A375 (cell line): ENCODE measurements around the gene IGF2R. TPM values are rescaled to one million over a fixed set of nuclear protein-coding genes. Genes with fewer than 3 reads are reported as not detected.

Experiments
- total RNA-seq: library from RNA; depleted of rRNA; stranded (reverse); fragments of >200 nt; shearing (Covaris generic); gene quantifications from 2 replicates; pipeline ENCODE4 v1.2.3, GENCODE V29; 2014; rRNA removed

Gene IGF2R
- total RNA-seq, result 33.0 and 40.7 TPM in 2 replicates

DNA sequence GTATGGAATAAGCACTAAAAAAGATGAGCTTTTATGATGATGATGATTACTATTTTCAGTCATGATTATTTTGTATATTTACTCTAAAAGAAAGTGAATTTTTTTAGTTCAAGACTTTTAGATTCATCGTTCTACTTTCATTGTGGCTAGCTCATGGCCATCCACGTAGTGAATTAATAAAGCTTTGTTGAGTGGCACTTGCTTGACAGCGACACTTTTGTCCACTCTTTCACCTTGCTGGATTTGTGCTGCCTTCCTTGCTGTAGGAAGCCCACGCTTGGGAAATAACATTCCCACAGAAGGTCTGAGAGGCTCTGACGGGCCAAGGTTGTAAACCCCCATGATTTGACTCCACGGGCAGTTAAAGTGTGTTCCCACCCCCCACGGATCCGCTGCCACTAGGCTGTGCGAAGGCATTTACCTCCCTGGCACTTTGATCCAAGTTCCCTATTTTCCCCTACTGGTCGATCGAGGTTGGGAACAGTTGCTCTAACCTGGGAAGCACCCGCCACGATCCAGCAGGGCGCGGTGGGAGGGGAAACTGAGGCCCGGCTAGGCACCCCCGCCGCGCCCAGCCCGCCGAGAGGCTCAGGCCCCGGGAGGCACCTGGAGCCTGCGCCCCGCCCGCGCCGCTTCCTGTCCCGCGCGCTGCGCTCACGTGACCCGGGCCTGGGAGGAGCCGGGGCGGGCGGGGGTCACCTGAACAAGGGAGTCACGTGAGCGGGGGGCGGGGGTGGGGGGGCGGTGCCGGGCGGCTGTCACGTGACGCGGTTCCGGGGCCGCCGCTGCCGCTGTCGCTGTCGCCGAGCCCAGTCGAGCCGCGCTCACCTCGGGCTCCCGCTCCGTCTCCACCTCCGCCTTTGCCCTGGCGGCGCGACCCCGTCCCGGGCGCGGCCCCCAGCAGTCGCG lies at the start of gene IGF2R:
Gene IGF2R (plus strand): TSS at position 788 of the 909 bp plus-strand sequence. CDS start 165 bp downstream, outside the sequence.

GRCh38 chr6:160121558-160121957 lies 152.7 kb downstream of the IGF2R start, which contains the start of gene SLC22A1:
TSS of gene SLC22A1 (plus strand) at chr6:160121815. CDS start at chr6:160121936, 121 bp downstream.

Other genes starting within 250 kb of the IGF2R start
- gene WTAP, start 241.6 kb upstream of the IGF2R start, total RNA-seq, result 56.7 and 69.9 TPM in 2 replicates
- gene ACAT2, start 207.0 kb upstream of the IGF2R start, total RNA-seq, result 14.0 and 26.5 TPM in 2 replicates
- 216 and 275 TPM in 2 replicates for gene TCP1, start 179.5 kb upstream of the IGF2R start, total RNA-seq
- gene MRPL18, start 178.6 kb upstream of the IGF2R start, total RNA-seq, result 88.8 and 92.5 TPM in 2 replicates
- gene PNLDC1, start 168.8 kb upstream of the IGF2R start, total RNA-seq, result not detected in 2 replicates
- gene MAS1, start 78.1 kb upstream of the IGF2R start, total RNA-seq, result not detected in 2 replicates
- gene SLC22A1, start 152.7 kb downstream of the IGF2R start, total RNA-seq, result 0.05 TPM in 1 of 2 replicates, not detected in the other